GM12878 (cell line): Measurements from ENCODE around the gene TCTN1. TPM values are rescaled to one million over a fixed set of nuclear protein-coding genes. Genes with fewer than 3 reads are reported as not detected.

Experiments used
- CBX5 ChIP-seq: sonication (generic); IDR thresholded peaks from 2 replicates; pipeline ENCODE4 v1.6.1; 2016; ENCODE audit warnings: low read depth, moderate library complexity, mild to moderate bottlenecking, inconsistent platforms
- ETV6 ChIP-seq, 2 experiments: fragments of 450-650 bp in 1 of 2; IDR thresholded peaks in 1 of 2; conservative IDR thresholded peaks in 1 of 2; 2 replicates each; pipeline ENCODE4 v1.6.1; 2014; ENCODE audit warnings: antibody characterized with exemption in 1 of 2, borderline replicate concordance in 1 of 2, low read depth in 1 of 2, mild to moderate bottlenecking in 1 of 2, moderate library complexity in 1 of 2
- HCFC1 ChIP-seq: fragments of 150-350 bp; IDR thresholded peaks from 2 replicates; pipeline ENCODE4 v1.6.1; 2014; ENCODE audit warnings: low read length
- MYC ChIP-seq: IDR thresholded peaks from 2 replicates; pipeline ENCODE4 v1.6.1; 2011; ENCODE audit warnings: mild to moderate bottlenecking, low read length, moderate library complexity, inconsistent platforms; ENCODE audit not compliant: insufficient read depth, insufficient replicate concordance, insufficient read length, severe bottlenecking
- NFYA ChIP-seq: IDR thresholded peaks from 2 replicates; pipeline ENCODE4 v1.6.1; 2011; ENCODE audit warnings: low read depth, mild to moderate bottlenecking, low read length, improper control_type of control experiment, borderline replicate concordance
- NRF1 ChIP-seq: conservative IDR thresholded peaks from 2 replicates; pipeline ENCODE4 v1.6.1; 2011; ENCODE audit warnings: mild to moderate bottlenecking, low read depth, low read length, improper control_type of control experiment
- POLR2A ChIP-seq: IDR thresholded peaks from 2 replicates; pipeline ENCODE4 v1.6.1; 2011; ENCODE audit warnings: low read depth, mild to moderate bottlenecking, low read length
- RAD21 ChIP-seq: IDR thresholded peaks from 2 replicates; pipeline ENCODE4 v1.6.1; 2011; ENCODE audit warnings: mild to moderate bottlenecking, low read depth, low read length, moderate library complexity; ENCODE audit not compliant: insufficient read depth
- SIN3A ChIP-seq: IDR thresholded peaks from 2 replicates; pipeline ENCODE4 v1.6.1; 2012; ENCODE audit warnings: low read depth, low read length, improper control_type of control experiment
- SMC3 ChIP-seq: IDR thresholded peaks from 2 replicates; pipeline ENCODE4 v1.6.1; 2011; ENCODE audit warnings: low read length, improper control_type of control experiment, borderline replicate concordance
- SUZ12 ChIP-seq: fragments of 200-600 bp; sonication (generic); IDR thresholded peaks from one replicate; pipeline ENCODE4 v1.6.1; 2018; ENCODE audit warnings: antibody characterized with exemption, mild to moderate bottlenecking; ENCODE audit not compliant: unreplicated experiment
- ZNF274 ChIP-seq: IDR thresholded peaks from one replicate; pipeline ENCODE4 v1.8.0; 2011; ENCODE audit not compliant: insufficient read length, insufficient read depth
- ZSCAN29 ChIP-seq: fragments of 450-650 bp; IDR thresholded peaks from 2 replicates; pipeline ENCODE4 v1.6.1; 2017; ENCODE audit warnings: mild to moderate bottlenecking, moderate library complexity
- polyA plus RNA-seq, 11 experiments: library from polyadenylated mRNA; depleted of rRNA in 4 of 11; unstranded in 6 of 11; stranded (reverse) in 5 of 11; fragments of >200 nt; fragmentation: Nextera tagmentation in 4 of 11; fragmentation: Illumina TruSeq in 1 of 11; extraction: Ambion mirVana in 4 of 11; extraction: Trizol in 1 of 11; gene quantifications; 1 replicate in 1 of 11; 2 replicates in 10 of 11; pipeline versions ENCODE4 v1.2.1 to v1.2.3, GENCODE V29; 2011 to 2016; ENCODE audit warnings: inconsistent platforms in 2 of 11, missing spikeins in 2 of 11, low read depth in 1 of 11
- total RNA-seq, 4 experiments: library from RNA; depleted of rRNA in 3 of 4; stranded (reverse); fragments of >200 nt in 3 of 4; fragmentation: Illumina TruSeq in 1 of 4; extraction: Trizol in 1 of 4; gene quantifications; 2 replicates each; pipeline versions ENCODE4 v1.2.1 to v1.2.3, GENCODE V29; 2013 to 2021
- TF ChIP-seq, protein P1 (sequence below), 3 experiments: IDR thresholded peaks in 2 of 3; conservative IDR thresholded peaks in 1 of 3; 2 replicates each; pipeline ENCODE4 v1.5.1; 2011; ENCODE audit warnings: low read depth in 3 of 3, low read length in 3 of 3, mild to moderate bottlenecking in 3 of 3, control low read depth in 2 of 3, moderate library complexity in 2 of 3, inconsistent platforms in 1 of 3, mixed read lengths in 1 of 3; ENCODE audit not compliant: control insufficient read depth in 2 of 3, insufficient read depth in 1 of 3; ENCODE audit errors: extremely low read depth in 1 of 3
- TF ChIP-seq, protein P2 (sequence below): fragments of 450-650 bp; IDR thresholded peaks from 2 replicates; pipeline ENCODE4 v1.6.1; 2017; ENCODE audit warnings: mild to moderate bottlenecking, moderate library complexity
- TF ChIP-seq, protein P3 (sequence below): fragments of 450-650 bp; IDR thresholded peaks from 2 replicates; pipeline ENCODE4 v1.6.1; 2017; ENCODE audit warnings: mild to moderate bottlenecking, moderate library complexity
- TF ChIP-seq, protein P4 (sequence below): fragments of 450-650 bp; IDR thresholded peaks from 2 replicates; pipeline ENCODE4 v1.6.1; 2018; ENCODE audit warnings: mild to moderate bottlenecking, low read depth, moderate library complexity; ENCODE audit not compliant: partially characterized antibody

Gene TCTN1
- total and polyA plus RNA-seq, 10 of the 15 experiments (the other 5 are each of a cell fraction or from before 2014, with no cell fraction given), result 8.8 to 23.5 (median 15.3) TPM

DNA sequence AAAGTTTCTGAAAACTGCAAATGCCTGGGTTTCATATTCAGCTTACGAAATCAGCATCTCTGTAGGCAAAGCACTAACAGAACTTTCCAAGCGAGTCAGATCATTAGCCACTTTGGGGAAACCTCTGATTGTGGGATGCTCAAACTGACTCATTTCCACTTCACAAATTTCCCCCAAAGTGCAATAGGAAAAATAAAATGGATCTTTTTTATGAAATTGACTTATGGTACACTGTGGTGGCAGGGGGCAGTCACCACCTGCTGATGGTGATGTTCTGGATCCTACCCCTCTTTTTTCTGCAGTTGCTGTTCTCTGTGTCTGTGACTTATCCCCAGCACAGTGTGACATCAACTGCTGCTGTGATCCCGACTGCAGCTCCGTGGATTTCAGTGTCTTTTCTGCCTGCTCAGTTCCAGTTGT is 5.6 kb downstream of the TCTN1 start (continued):
- TF ChIP-seq SMC3 (peak; percentile 75), SUZ12 (no peak), RAD21 (peak; percentile 76), NFYA (no peak), ZSCAN29 (no peak), CBX5 (no peak), SIN3A (no peak), ETV6 (conservative IDR thresholded peaks at IDR 0.05 in 1 of 2, IDR thresholded peaks at IDR 0.05 in 1 of 2; ENCODE audit: borderline replicate concordance in 1 of 2, low read depth in 1 of 2) (peak in 1 of 2 experiments; percentile 74; a peak in 1 of 4 replicates), MYC (no peak), HCFC1 (no peak), NRF1 (no peak), POLR2A (no peak), ZNF274 (no peak)
- TF ChIP-seq, protein P1, sequence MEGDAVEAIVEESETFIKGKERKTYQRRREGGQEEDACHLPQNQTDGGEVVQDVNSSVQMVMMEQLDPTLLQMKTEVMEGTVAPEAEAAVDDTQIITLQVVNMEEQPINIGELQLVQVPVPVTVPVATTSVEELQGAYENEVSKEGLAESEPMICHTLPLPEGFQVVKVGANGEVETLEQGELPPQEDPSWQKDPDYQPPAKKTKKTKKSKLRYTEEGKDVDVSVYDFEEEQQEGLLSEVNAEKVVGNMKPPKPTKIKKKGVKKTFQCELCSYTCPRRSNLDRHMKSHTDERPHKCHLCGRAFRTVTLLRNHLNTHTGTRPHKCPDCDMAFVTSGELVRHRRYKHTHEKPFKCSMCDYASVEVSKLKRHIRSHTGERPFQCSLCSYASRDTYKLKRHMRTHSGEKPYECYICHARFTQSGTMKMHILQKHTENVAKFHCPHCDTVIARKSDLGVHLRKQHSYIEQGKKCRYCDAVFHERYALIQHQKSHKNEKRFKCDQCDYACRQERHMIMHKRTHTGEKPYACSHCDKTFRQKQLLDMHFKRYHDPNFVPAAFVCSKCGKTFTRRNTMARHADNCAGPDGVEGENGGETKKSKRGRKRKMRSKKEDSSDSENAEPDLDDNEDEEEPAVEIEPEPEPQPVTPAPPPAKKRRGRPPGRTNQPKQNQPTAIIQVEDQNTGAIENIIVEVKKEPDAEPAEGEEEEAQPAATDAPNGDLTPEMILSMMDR (IDR thresholded peaks at IDR 0.05 in 2 of 3, conservative IDR thresholded peaks at IDR 0.05 in 1 of 3; ENCODE audit: control insufficient read depth in 2 of 3, extremely low read depth in 1 of 3, insufficient read depth in 1 of 3, low read depth in 3 of 3, low read length in 3 of 3), result peak; percentile 40 to 81 (median 46); a peak in 5 of 6 replicates
- TF ChIP-seq, protein P2, sequence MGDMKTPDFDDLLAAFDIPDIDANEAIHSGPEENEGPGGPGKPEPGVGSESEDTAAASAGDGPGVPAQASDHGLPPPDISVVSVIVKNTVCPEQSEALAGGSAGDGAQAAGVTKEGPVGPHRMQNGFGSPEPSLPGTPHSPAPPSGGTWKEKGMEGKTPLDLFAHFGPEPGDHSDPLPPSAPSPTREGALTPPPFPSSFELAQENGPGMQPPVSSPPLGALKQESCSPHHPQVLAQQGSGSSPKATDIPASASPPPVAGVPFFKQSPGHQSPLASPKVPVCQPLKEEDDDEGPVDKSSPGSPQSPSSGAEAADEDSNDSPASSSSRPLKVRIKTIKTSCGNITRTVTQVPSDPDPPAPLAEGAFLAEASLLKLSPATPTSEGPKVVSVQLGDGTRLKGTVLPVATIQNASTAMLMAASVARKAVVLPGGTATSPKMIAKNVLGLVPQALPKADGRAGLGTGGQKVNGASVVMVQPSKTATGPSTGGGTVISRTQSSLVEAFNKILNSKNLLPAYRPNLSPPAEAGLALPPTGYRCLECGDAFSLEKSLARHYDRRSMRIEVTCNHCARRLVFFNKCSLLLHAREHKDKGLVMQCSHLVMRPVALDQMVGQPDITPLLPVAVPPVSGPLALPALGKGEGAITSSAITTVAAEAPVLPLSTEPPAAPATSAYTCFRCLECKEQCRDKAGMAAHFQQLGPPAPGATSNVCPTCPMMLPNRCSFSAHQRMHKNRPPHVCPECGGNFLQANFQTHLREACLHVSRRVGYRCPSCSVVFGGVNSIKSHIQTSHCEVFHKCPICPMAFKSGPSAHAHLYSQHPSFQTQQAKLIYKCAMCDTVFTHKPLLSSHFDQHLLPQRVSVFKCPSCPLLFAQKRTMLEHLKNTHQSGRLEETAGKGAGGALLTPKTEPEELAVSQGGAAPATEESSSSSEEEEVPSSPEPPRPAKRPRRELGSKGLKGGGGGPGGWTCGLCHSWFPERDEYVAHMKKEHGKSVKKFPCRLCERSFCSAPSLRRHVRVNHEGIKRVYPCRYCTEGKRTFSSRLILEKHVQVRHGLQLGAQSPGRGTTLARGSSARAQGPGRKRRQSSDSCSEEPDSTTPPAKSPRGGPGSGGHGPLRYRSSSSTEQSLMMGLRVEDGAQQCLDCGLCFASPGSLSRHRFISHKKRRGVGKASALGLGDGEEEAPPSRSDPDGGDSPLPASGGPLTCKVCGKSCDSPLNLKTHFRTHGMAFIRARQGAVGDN, result no peak
- TF ChIP-seq, protein P3, sequence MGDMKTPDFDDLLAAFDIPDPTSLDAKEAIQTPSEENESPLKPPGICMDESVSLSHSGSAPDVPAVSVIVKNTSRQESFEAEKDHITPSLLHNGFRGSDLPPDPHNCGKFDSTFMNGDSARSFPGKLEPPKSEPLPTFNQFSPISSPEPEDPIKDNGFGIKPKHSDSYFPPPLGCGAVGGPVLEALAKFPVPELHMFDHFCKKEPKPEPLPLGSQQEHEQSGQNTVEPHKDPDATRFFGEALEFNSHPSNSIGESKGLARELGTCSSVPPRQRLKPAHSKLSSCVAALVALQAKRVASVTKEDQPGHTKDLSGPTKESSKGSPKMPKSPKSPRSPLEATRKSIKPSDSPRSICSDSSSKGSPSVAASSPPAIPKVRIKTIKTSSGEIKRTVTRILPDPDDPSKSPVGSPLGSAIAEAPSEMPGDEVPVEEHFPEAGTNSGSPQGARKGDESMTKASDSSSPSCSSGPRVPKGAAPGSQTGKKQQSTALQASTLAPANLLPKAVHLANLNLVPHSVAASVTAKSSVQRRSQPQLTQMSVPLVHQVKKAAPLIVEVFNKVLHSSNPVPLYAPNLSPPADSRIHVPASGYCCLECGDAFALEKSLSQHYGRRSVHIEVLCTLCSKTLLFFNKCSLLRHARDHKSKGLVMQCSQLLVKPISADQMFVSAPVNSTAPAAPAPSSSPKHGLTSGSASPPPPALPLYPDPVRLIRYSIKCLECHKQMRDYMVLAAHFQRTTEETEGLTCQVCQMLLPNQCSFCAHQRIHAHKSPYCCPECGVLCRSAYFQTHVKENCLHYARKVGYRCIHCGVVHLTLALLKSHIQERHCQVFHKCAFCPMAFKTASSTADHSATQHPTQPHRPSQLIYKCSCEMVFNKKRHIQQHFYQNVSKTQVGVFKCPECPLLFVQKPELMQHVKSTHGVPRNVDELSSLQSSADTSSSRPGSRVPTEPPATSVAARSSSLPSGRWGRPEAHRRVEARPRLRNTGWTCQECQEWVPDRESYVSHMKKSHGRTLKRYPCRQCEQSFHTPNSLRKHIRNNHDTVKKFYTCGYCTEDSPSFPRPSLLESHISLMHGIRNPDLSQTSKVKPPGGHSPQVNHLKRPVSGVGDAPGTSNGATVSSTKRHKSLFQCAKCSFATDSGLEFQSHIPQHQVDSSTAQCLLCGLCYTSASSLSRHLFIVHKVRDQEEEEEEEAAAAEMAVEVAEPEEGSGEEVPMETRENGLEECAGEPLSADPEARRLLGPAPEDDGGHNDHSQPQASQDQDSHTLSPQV, result no peak
- TF ChIP-seq, protein P4, sequence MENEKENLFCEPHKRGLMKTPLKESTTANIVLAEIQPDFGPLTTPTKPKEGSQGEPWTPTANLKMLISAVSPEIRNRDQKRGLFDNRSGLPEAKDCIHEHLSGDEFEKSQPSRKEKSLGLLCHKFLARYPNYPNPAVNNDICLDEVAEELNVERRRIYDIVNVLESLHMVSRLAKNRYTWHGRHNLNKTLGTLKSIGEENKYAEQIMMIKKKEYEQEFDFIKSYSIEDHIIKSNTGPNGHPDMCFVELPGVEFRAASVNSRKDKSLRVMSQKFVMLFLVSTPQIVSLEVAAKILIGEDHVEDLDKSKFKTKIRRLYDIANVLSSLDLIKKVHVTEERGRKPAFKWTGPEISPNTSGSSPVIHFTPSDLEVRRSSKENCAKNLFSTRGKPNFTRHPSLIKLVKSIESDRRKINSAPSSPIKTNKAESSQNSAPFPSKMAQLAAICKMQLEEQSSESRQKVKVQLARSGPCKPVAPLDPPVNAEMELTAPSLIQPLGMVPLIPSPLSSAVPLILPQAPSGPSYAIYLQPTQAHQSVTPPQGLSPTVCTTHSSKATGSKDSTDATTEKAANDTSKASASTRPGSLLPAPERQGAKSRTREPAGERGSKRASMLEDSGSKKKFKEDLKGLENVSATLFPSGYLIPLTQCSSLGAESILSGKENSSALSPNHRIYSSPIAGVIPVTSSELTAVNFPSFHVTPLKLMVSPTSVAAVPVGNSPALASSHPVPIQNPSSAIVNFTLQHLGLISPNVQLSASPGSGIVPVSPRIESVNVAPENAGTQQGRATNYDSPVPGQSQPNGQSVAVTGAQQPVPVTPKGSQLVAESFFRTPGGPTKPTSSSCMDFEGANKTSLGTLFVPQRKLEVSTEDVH, result no peak
